Astrocyte of the hippocampus (primary cell): ENCODE results near the gene GPR155.

Experiments used
- DNase-seq: peaks from one replicate; pipeline ENCODE4 v3.0.0; 2011; ENCODE audit warnings: low read depth, low spot score

Gene GPR155

GRCh38 chr2:174486563-174487107 lies at the start of gene GPR155:
Gene GPR155 (minus strand): TSS chr2:174487029. CDS start chr2:174481956, 5,073 bp downstream.
- peak; percentile 72 for DNase-seq

DNA sequence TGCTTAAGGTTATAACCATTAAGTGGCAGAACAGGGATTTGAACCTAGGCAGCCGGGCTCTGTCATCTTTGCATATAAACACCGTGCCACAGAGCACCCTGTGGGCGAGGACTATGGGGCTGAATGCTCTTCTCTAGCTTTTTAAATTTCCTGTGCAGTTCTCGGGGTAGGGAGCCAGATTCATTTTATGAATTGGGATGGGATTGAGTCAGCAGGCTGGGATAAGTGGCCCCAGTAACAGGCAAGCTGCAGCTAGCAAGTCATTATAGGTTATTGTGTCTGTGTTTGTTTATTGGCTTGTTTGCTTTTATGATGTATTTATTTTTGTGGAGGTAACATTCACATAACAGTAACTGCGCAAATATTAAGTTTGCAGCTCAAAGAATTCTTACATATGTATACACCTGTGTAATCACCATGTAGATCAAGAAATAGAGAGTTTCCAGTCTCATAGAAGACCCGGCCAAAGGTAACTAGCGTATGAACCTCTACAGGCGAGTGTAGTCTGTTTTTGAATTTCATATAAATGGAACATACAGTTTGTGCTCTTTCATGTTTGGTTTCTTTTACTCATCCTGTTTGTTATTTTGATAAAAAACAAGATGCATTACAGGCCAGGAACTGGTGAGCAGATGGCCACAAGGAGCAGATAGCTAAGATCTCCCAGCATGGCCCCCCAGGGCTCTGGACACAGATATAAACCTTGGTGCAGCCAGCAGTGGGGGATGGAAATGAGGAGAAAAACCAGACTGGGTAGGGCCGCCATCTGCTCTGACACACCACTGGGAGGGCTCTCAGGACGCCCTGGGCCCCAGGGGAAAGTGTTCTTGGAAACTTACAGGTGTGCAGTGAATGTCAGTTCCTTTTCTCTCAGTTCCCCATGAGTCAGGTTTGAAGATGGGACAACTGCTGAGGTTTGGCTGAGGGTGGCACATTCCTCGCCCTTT lies 49.2 kb upstream of the GPR155 start:
- no peak for DNase-seq

DNA sequence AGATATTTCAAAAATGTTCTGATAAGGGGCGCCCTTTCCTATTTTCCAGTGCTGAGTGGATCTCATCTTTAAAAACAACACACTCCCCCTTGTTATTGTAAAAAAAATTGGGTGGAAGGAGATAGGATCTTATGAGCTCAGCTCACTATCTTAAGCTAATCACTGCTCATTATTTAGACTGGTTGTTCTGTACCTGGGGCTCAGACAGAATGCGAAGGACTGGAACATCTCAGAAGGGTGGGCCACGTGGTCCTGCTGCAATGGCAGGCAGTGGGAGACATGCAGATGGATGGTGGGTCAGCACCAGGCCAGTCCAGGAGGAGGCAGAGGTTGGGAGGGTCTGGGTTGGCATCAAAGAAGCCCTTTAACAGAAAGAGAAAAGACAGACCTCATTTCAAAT lies 48.3 kb upstream of the GPR155 start:
- no peak for DNase-seq

- no peak for DNase-seq
These were observed 43.1 kb upstream of the GPR155 start for GRCh38 chr2:174529916-174530315.

DNA sequence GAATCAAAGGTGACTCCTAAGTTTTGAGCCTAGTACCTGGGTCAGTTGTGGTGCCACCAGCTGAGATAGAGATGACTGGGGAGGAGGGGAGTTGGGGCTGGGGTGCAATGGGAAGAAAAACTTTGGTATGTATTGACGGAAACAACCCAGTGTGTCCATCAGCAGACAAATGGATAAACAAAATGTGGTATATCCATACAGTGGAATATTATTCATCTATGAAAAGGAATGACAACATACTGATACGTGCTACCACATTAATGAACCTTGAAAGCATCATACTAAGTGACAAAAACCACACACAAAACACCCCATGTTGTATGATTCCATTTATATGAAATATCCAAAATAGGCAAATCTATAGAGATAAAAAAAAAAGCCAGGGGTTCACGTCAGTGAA lies 41.1 kb upstream of the GPR155 start:
- no peak for DNase-seq

- DNase-seq = no peak
These were observed 40.4 kb upstream of the GPR155 start for GRCh38 chr2:174527101-174527721.

DNA sequence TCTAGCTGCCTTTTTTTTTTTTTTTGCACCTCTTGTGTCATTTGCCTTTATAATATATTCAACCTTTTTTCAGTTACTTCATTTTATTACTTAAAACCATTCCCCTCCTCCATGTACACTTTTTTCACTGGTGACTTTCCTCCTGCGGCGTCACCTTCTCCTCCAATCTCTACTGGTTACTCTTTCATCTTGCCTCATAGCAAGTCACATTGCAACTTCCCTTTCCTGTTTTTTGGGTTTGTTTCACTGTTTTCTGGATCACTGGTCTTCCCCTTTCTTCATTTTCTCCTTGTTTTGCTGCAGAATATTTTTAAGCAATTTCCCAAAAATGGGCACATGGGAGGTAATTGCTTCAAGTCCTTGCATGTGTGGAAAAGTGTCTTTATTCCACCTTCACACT lies 37.7 kb upstream of the GPR155 start:
- no peak for DNase-seq

DNA sequence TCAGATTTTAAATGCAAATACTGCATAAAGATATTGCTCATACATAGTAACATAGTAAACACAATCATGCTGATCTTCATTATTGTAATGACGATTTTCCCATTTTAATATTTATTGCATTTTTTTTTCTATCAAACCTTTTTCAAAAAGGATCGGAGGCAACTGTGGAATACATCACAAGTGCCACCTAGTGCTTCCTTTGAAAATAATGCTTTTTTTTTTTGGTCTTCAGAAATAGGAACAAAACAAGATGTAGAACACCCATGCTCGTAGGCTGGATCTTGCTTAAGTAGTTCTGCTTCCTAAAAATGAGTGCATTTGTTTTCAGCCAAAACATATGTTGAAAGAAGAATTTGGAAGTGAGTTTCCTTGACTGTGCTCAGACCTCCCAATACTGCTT lies 35.7 kb upstream of the GPR155 start:
- no peak for DNase-seq

DNA sequence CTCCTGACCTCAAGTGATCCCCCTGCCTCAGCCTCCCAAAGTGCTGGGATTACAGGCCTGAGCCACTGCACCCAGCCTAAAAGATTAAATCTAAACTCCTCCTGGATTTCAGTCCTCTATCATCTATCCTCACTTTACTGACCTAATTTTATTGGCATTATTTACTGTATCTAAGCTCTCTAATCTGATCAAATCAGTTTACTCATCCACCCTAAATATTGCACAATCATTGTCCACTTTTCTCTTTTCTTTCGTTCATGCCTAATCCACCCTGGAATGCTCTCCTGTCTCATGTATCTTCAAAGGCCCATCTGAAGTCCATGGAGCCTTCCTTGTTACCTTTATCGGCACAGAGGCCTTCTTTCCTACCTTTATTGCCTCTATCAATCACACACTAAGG lies 31.6 kb upstream of the GPR155 start:
- no peak for DNase-seq

GRCh38 chr2:174516501-174517378 lies 29.9 kb upstream of the GPR155 start:
- no peak for DNase-seq

DNA sequence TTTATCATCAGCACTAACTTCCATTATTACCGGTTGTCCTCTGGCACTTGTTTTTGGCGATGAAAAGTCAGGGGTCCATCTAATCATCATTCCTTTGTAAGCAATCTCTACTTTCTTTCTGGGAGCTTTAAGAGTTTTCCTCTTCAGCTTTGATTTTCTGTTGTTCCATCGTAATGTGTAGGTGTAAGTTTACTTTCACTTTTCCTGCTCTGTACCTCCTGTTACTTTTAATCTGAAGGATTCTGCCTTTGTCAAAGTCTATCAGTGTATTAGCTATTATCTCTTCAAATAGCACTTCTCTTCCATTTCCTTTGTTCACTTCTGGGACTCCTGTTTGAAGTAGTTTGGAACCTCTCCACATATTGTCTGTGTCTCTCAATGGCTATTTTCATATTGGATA lies 25.5 kb upstream of the GPR155 start:
- DNase-seq = no peak

DNA sequence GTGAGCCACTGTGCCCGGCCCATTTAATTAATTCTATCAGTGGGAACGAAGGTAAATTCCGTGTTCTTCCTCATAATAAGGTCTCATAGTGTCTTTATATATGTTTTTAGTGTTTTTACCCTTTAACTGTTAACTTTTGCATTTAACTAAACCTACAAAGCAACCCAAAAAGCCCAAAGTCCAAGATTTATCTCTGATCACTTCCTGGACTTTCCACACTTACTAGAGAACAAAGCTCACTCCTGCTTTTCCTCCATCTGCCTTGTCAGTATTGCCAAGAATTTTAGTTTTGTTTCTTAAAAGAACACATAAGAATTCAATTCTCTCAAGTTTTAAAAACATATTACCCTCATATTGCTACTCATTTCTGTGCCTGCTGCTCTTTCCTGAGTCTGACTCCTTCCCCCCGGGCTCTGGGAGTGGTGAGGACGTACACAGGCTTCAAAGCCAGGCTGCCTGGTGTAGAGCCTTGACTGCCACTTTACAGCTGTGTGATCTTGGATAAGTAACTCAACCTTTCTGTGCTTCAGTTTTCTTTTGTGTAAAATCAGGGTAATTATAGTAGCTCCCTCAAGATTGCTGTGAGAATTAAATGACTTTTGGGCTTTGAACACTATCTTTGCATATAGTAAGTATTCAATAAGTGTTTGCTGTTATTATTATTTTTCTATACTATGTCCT lies 24.9 kb upstream of the GPR155 start:
- no peak for DNase-seq

DNA sequence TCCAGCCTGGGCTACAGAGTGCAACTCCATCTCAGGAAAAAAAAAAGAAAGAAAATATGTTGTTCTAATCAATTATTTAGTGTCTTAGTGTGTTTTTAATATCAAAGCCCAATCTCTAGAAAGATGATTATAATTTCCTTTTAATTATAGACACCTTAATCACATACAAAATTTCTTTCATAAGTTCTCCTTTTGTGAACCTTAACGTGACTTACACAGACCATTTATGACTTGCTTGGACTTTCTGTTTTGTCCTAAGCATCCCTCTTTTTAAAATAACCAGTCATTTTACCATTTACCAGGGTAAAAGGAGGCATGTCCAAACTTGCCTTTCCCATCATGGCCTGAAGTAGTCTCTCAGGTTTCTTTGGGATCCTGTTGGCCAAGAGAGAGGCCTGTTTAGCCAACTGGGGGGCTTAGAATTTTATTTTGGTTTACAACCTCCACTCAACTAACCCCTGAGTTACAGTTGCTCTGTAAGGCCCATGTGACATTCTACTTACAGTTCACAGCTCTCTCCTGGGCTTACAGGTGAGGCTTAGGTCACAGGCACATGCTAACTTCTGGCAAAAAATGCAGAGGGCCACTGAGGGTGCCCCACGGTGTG lies 23.9 kb upstream of the GPR155 start:
- peak; percentile 20 for DNase-seq

- no peak for DNase-seq
These were observed 16.5 kb upstream of the GPR155 start for GRCh38 chr2:174503161-174503809.

DNA sequence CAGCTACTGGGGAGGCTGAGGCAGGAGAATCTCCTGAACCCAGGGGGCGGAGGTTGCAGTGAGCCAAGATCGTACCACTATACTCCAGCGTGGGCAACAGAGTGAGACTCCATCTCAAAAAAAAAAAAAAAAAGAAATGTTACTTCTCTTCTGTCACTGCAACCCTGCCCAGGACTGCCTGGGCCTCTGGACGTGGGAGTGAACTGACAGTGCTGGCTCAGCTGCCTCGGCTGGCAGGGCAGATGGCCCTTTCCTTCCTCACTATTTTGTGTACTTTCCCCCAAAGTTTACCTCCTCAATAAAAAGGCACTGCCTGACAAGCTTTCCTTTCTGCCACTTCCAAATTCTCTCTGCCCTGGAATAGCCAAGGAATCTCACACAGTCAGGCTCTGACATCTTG lies 12.5 kb upstream of the GPR155 start:
- DNase-seq = no peak

DNA sequence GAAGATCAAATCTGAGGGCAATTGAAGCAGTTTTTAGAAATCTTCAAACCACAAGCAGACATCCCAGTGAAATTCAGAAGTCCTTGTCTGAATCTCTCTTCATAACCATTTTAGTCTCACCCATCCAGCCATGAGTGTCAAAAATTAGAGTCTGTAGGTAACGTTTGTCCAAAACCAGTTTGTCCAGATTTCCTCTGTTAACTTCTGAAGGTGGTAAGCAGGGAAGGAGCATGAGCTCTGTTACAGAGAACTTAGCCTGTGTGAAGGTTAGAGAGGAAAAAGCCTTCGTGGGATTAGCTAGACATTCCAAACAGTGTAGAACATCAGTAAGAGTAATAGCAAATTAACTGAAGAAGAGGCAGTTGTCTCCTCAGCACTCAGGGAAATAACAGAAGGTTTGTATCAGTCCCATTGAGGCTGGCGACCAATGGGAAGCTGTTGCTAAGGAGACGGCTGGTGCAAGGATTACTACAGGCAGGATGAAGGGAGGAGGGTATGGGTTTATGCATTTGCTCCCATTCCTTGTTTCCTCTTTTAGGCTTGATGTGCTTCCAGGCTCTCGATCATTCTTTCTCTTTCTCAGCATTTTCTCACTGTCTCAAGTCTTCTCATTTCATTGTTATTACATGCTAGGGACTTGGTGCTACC lies 8.7 kb upstream of the GPR155 start:
- no peak for DNase-seq

DNA sequence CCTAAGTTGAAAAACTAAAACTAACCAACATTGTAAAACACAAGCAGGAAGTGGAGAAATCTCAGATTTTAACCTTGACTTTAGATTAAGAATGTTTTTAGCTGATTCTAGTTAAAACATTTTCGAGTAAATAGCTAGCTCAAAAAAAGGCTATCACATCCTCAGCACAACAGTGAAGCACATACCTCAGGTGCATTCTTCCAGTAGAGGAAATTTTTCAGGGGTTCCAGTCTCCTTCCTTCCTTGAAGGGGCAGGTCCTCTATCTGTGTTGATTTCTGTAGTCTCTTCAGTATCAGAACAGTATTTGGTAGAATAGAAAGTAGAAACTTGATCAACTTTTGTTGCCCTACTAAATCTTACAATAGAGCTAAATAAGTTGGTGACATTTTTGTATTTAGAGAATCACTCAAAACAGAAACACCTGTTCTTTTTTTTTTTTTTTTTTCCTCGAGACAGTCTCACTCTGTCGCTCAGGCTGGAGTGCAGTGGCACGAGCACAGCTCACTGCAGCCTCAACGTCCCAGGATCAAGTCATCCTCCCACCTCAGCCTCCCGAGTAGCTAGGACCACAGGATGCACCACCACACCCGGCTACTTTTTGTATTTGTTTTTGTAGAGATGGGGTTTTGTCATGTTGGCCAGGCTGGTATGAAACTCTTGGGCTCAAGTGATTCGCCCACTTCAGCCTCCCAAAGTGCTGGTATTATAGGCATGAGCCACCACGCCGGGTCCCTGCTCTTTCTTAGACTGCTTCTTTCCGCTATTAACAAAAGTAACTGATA lies 6.9 kb upstream of the GPR155 start:
- no peak for DNase-seq

DNA sequence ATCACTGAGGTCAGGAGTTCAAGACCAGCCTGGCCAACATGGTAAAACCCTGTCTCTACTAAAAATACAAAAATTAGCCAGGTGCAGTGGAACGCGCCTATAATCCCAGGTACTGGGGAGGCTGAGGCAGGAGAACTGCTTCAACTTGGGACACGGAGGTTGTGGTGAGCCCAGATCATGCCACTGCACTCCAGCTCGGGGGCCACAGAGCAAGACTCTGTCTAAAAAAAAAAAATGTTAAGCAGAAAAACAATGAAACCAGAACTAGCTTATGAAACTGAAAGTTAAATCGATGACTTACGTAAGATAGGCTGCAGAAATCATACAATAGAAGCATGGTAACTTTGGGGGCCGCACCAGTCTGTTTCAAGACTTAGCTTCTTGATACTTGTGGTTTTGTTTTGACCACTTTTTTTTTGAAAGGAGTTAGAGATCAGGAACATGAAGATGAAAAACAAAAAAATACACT lies 6.2 kb upstream of the GPR155 start:
- DNase-seq = no peak

DNA sequence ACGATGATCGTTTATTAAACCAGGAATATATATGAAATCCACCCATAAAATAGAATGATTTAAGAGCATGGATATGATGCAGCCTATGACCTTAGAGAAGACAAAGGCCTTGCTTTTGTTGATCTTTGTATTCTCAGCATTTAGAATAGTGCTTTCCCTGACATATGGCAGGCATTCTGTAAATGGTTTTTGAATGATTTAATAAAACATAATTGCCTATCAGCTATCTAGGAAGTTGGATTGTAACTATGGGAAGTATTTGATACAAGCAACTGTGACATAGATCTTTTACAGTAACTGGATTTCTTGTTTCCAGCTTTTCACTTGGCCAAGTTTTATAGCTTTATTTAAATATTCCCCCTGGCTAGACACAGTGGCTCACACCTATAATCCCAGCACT lies 5.1 kb upstream of the GPR155 start:
- DNase-seq = no peak
